ENCODE measurements around the gene BTBD8.

Gene BTBD8

GRCh38 chr1:92201973-92202372, 121.8 kb downstream of the BTBD8 start:
- no peak for DNase-seq

DNA sequence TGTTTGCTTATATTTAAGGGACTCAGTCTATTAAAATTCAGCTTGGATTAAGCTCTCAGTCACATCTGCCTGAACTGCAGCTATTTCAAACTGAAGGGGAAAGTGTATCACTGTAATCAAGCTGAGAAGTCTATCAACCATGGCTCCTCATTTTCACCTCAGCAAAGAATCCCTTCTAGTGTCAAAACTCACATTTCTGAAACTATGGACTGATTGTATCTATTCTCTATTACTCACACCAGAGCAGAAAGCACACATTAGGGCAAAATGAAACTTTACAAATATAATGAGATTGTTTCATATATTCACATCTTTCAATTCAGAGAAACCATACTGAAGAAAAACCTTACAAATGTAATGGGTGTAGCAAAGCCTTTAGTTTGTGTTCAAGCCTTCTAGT, 123.0 kb downstream of the BTBD8 start:
- no peak for DNase-seq

DNA sequence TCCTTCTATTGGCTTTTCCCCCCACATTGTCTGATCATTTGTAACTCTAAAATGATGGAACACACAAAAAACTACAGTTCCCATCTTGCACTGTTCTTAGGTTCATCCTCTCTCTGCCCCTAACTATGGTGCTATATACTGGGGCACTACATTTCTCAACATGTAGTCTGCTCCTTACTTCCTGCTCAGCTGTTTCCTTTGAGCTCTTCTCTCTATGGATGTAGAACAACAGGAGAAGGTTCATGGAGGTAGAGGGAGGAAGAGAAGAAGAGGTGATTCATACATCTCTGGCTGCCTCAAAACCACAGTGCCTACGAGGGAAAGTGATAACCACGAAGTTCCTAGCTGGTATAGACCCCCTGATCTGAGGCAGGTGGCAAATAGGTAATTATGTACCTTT, 130.6 kb downstream of the BTBD8 start:
- DNase-seq, result no peak

DNA sequence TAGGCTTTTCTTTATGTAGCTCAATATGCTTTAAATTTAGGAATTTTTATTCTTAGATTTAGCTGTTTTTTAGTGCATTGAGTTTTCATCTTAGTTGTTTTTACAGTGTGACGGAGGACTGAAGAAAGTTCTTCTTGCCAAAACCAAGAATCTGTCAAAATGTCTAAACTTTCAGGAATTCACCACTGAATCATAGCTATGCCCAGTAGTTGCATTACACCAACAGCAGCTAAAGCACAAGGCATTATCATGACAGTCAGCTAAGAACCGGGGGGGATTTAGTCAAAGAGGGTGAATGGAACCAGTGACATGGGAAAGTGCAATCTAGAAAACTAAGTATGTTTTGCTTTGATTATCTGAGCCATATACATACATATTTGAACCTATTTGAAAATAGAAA, 131.0 kb downstream of the BTBD8 start:
- DNase-seq, result no peak

GRCh38 chr1:92217721-92218120, 137.6 kb downstream of the BTBD8 start, which contains the start of gene C1orf146:
TSS of gene C1orf146 (plus strand) at chr1:92217915. CDS start at chr1:92231421, 13,506 bp downstream.
- DNase-seq, result no peak

- no peak for DNase-seq
These were observed 138.4 kb downstream of the BTBD8 start for GRCh38 chr1:92218559-92218958.

- DNase-seq, result no peak
These were observed 138.9 kb downstream of the BTBD8 start for GRCh38 chr1:92219028-92219427.

DNA sequence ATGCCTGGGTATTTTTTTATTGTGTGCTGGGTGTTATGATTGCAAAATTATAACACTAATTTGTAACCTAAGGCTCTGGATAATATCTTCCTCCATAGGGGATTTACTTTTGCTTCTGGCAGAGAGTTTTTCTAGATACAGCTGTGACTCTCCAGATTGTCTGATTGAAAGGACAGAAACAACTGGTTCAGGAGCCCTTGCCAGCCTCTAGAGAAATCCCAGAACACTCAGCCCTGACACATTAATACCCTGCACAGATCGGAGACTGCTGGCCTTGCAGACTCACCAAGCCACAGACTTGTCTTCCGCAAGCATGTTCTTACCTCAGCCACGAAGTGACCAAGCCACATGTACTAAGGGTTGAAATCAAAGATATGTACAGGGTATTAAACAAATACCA, 148.3 kb downstream of the BTBD8 start:
- DNase-seq, result no peak

DNA sequence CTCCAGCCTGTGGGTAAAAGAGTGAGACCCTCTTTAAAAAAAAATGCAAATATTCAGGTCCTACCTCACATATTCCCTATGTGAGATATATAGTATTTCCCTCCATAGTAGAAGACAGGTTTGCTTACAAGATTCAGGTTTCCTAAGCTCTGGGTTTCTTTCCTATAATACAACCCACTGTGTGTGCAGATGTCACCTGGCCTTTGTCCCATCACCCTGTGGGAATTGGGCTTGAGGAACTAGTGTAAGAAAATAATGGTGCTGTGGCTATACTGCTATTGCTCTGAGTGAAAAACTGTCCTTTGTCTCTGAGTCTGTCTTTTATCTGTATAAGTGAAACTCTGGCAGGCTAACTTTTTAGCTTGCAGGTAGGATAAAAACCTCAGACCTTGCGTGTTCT, 150.6 kb downstream of the BTBD8 start:
- DNase-seq, result no peak
